Suppressor macrophage treated with lipopolysaccharide for 1 hour (primary cell): ENCODE measurements around the gene OBSL1.

ENCODE experiments used
- DNase-seq, 3 donors: peaks; one replicate each; pipeline ENCODE4 v3.0.0-alpha.2; 2020 to 2022

Gene OBSL1

DNA sequence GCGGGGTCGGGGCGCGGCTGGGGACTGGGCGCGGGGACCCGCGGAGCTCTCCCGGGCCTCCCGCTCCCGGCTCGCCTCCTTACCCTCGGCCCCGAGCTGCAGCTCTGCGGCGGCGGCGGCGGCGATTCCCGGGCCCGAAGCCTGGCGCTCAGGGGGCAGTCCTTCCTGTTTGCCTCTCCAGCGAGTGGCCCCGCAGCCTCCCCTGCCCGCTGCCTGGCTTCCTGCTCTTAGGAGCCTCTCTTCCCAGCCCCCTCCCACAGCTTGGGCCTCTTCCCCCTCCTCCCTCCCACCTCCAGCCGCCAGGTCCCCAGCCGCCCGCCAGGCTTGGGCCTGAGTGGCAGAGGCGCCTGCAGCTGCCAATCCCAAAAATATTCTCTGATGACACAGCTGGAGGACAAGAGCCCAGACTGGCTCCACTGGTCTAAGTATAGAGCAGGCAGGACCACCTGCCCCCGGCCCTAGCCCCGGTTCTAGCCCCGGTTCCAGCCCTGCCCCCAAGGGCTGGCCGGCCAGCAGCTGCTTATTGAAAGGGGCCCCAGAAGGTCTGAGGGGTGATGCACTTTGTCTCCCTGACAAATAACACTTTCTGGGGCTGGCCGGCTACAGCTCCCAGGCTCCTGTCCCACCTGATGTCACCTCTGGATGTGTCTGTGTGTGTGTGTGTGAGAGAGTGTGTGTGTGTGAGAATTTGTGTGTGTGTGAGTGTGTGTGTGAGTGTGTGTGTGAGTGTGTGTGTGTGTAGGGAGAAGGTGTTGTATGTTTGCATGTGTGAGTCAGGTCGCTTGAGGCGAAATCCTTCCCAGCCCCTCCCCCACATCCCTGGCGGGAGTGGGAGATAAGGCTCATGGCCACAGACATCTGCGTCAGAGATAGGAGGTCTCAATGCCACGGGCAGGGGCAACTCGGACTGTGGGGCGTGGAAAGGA is at the start of gene OBSL1:
TSS of gene OBSL1 (minus strand) at position 229 of the 926 bp plus-strand sequence. CDS start 307 bp downstream, outside the sequence.
- DNase-seq, result peak in 2 of 3 donors; percentile 34 to 48

- DNase-seq, result no peak
These were observed 49.2 kb upstream of the OBSL1 start for GRCh38 chr2:219620546-219620945.

- no peak for DNase-seq
These were observed 47.9 kb upstream of the OBSL1 start for GRCh38 chr2:219619235-219619634.

DNA sequence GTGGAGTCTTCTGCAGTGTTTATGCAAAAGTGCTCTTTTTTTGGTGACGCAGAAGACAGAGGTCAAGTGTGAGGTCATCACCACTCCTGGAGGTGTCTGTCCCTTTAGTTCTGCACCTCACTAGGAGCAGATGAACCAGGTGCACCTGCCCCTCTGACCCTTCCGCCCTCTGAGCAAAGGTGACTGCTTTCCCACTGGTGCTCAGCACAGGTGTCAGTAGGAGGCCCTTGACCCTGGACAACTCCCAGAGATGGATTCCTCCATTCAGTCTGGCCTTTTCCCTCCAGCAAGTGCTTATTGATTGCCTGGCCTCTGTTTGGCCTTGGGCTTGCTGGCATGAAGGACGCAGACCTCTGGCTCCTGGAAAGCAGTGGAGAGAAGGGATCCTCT is 47.4 kb upstream of the OBSL1 start:
- DNase-seq, result no peak

DNA sequence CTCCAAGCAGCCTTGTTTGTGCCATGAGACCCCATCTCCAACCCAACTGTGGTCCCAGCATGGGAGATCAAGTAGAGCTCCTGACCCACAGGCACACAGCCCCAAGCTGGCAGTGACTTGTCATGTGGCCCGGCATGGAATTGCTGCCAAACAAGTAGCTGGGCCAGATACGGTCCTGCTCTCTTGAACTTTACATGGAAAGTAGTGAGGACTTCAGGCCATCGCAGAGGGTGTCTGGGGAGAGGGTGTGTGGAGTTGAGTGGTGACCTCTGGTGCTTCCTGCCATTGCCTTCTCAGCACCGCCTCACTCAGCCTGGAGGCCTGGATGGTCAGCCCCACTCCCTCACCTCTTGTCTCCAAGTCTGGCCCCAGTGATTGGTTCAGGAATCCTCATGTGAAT is 45.2 kb upstream of the OBSL1 start:
- DNase-seq, result no peak

DNA sequence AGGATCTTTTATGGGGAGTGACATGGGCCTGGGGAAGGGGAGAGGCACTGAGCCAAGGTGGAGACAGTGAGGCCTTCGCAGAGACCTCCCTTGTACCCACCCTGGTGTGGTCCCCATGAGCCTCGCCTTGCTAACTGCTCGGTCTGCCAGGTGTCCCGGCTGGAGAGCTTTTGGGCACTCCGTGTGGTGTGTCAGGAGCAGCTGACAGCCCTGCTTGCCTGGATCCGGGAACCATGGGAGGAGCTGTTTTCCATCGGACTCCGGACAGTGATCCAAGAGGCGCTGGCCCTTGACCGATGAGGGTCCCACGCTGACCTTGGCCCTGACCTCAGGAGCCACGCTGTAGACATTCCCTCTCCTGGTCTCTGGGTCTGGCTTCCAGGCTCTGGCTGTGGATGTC is 44.6 kb upstream of the OBSL1 start:
- no peak for DNase-seq

GRCh38 chr2:219615036-219615435 is 43.7 kb upstream of the OBSL1 start:
- no peak for DNase-seq

- no peak for DNase-seq
These were observed 42.9 kb upstream of the OBSL1 start for GRCh38 chr2:219614076-219614860.

DNA sequence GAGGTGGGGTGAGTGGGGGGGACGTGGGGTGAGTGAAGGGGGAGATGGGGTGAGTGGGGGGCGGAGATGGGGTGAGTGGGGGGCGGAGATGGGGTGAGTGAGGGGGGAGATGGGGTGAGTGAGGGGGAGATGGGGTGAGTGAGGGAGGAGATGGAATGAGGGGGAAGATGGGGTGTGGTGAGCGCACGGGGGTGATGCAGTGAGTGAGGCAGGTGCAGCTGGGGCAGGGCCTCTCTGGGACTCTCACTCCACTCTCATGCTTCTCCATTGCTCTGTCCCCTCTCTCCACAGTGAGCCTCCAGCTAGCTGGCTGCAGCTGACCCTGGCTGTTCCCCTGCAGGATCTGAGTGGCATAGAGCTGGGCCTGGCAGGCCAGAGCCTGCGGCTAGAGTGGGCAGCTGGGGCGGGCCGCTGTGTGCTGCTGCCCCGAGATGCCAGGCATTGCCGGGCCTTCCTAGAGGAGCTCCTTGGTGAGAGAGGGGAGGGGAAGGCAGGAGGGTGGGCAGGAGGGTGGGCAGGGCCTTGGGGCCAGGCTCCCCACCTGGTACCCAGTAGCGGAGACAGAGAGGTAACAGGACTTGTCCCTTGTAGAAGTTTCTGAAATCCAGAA is 42.2 kb upstream of the OBSL1 start:
- DNase-seq, result no peak

- DNase-seq, result no peak
These were observed 41.4 kb upstream of the OBSL1 start for GRCh38 chr2:219612577-219613286.

- no peak for DNase-seq
These were observed 40.7 kb upstream of the OBSL1 start for GRCh38 chr2:219611866-219612576.

DNA sequence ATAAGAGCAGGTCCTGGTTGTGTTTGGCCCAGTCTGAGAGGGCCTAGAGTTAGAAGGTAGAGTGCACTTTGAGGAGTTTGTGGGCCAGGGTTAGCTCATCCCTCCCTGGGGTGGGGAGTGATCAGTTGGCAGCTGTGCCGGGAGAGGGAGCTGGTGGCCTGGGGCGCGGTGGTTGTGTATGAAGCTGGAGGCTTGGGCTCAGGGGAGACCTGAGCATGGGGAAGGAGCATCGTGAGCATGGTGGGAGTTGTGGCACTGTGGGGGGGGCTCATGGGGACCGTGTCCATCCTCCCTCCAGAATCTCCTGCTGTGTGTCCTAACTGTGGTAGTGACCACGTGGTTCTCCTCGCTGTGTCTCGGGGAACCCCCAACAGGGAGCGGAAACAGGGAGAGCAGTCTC is 40.0 kb upstream of the OBSL1 start:
- DNase-seq, result no peak

GRCh38 chr2:219609149-219609750 is 37.9 kb upstream of the OBSL1 start:
- no peak for DNase-seq

- DNase-seq, result no peak
These were observed 37.1 kb upstream of the OBSL1 start for GRCh38 chr2:219608399-219608964.

DNA sequence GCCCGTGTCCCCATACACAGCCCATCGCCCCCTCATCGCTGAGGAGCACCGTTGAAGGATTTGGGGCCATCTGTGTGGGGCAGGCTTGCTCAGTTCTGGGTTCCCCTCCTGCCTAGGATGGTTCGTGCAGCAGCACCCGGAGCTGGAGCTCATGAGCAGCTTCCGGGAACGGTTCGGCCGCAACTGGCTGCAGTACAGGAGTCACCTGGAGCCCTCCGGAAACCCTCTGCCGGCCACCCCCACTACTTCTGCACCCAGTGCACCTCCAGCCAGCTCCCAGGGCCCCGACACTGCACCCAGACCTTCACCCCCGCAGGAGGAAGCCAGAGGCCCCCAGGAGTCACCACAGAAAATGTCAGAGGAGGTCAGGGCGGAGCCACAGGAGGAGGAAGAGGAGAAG is 36.6 kb upstream of the OBSL1 start:
- DNase-seq, result no peak

- no peak for DNase-seq
These were observed 34.2 kb upstream of the OBSL1 start for GRCh38 chr2:219605607-219605954.

- peak; percentile 56 to 67 (median 62) for DNase-seq
These were observed 32.4 kb upstream of the OBSL1 start for GRCh38 chr2:219603771-219604170.

DNA sequence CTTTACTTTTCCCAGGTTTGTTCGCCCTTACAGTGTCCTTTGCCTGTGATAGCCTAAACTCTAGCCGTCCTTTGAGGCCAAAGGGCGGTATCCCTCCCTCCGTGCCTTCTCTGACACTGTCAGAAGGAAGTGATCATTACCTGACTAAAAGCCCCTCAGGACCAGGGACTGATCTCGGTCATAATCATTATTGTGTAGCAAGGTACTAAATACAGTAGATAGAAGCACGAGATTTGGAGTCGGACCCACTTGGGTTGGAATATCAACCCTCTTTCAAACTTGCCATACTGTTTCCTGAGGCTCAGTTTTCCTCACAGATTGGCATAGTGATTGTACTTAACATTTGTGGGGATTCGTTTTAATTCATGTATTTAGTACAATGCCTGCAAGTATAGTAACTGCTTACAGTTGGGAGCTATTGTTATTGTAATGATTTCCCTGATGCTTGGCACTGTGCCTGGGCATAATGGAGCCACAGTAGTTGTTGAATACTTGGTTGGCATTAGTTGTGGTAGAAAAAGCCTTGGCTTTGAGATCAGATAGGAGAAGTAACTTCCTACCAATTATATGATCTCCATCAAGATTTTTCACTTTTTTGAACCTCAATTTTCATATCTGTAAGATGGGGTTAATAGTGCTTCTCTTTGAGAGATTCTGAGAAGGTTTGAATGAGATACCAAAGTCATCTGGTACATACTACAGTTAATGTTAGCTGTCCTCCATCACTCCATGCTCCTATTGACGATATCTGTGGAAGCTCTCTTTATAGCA is 27.2 kb upstream of the OBSL1 start:
- DNase-seq, result no peak

DNA sequence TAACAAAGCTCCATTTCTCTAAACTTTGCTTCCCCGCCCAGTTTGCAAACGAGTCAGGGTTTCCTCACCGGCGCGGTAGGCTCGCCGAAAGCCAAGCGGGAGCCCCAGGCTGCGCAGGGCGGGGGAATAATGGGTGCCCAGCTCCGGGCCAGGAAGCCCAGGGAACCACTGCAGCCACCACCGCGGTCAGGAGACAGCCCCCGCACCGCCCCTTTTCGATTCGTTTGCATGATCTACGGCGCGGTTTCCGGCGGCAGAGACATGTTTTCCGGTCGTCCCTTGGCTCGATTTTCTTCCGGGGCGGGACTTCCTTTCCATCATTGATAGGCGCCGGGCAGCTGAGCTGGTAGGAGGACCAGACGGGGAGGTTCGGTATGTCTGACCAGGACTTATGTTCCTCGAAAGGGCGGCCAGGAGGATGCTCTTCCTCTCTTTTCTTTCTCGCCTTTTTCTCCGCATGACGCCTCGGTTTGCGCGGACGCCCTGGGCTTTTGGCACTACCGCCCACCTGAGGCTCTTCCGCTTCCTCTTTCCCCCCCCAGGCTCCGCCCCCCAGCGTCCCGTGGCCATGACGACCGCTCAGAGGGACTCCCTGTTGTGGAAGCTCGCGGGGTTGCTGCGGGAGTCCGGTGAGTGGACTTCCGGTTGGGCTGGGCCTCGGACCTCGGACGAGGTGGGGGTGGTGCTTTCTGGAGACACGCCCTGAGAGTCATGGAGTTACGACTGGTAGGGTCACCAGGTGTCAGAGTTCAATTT is 26.4 kb upstream of the OBSL1 start, which contains the start of gene STK11IP:
TSS of gene STK11IP (plus strand) at position 306 of the 756 bp plus-strand sequence. CDS start at position 569, 263 bp downstream.
- DNase-seq, result peak; percentile 97 to 98 (median 98)
